Ascending aorta (tissue), 2 donors: ENCODE results near the gene WHRN. TPM values are rescaled to one million over a fixed set of nuclear protein-coding genes. Genes with fewer than 3 reads are reported as not detected.

Experiments
- DNase-seq, 2 donors: peaks; one replicate each; pipeline ENCODE4 v3.0.0-alpha.2; 2019; ENCODE audit warnings: low spot score in 2 of 2
- H3K27ac ChIP-seq, 2 donors: fragments of 200-600 bp; sonication (generic); one replicate each; pipeline ENCODE4 v1.5.1; 2016 to 2017; ENCODE audit warnings: mild to moderate bottlenecking in 1 of 2
- H3K27me3 ChIP-seq: fragments of 200-600 bp; sonication (generic); one replicate; pipeline ENCODE4 v1.5.1; 2017
- H3K36me3 ChIP-seq, 2 donors: fragments of 200-600 bp; sonication (generic); one replicate each; pipeline ENCODE4 v1.5.1; 2016
- H3K4me1 ChIP-seq, 2 donors: fragments of 200-600 bp; sonication (generic); one replicate each; pipeline ENCODE4 v1.5.1; 2016 to 2017; ENCODE audit warnings: mild to moderate bottlenecking in 1 of 2
- H3K4me3 ChIP-seq, 2 donors: fragments of 200-600 bp; sonication (generic); one replicate each; pipeline ENCODE4 v1.5.1; 2016 to 2017; ENCODE audit warnings: mild to moderate bottlenecking in 1 of 2
- H3K9me3 ChIP-seq, 2 donors: fragments of 200-600 bp; sonication (generic); one replicate each; pipeline ENCODE4 v1.5.1; 2016
- CTCF ChIP-seq, 3 experiments: fragments of 200-600 bp in 2 of 3; fragments of 450-650 bp in 1 of 3; sonication (generic) in 2 of 3; IDR thresholded peaks; one replicate each; pipeline ENCODE4 v1.5.1; 2016 to 2019; ENCODE audit warnings: antibody characterized with exemption in 3 of 3, mild to moderate bottlenecking in 1 of 3, moderate library complexity in 1 of 3
- intact Hi-C: fragments of 100-400 bp; cut with DNase I; formaldehyde crosslinking; loops from one replicate; pipeline ENCODE4 v1.15.1; 2023
- total RNA-seq: library from RNA; depleted of rRNA; stranded (reverse); fragments of >200 nt; gene quantifications from one replicate; pipeline ENCODE4 v1.1.0, GENCODE V29; 2016

The WHRN gene
- total RNA-seq, 1 donor from 2014 or later: 3.9 TPM

GRCh38 chr9:114482593-114482992, 22.7 kb downstream of the WHRN start:
- no peaks in the 10 kb centered on the region for H3K27me3 ChIP-seq
- DNase-seq: no peak
- no peaks in the 10 kb centered on the region for H3K36me3 ChIP-seq
- no peak overlapping the region for H3K4me3 ChIP-seq
- no peaks in the 10 kb centered on the region for H3K9me3 ChIP-seq
- no peaks in the 10 kb centered on the region for H3K4me1 ChIP-seq
- no peak for TF ChIP-seq CTCF (IDR thresholded peaks at IDR 0.05)
- intact Hi-C loops: no loop called here
- no peak overlapping the region for H3K27ac ChIP-seq

GRCh38 chr9:114481789-114482188, 23.5 kb downstream of the WHRN start:
- intact Hi-C loops: no loop called here
- Histone ChIP-seq H3K27ac (no peak overlapping the region), H3K36me3 (no peaks in the 10 kb centered on the region), H3K4me3 (no peak overlapping the region), H3K27me3 (no peaks in the 10 kb centered on the region), H3K4me1 (no peaks in the 10 kb centered on the region), H3K9me3 (no peaks in the 10 kb centered on the region)
- no peak for DNase-seq
- TF ChIP-seq CTCF (IDR thresholded peaks at IDR 0.05): no peak

- DNase-seq: no peak
- Histone ChIP-seq H3K36me3 (no peaks in the 10 kb centered on the region), H3K4me1 (no peaks in the 10 kb centered on the region), H3K27ac (no peak overlapping the region), H3K27me3 (no peaks in the 10 kb centered on the region), H3K4me3 (no peak overlapping the region), H3K9me3 (no peaks in the 10 kb centered on the region)
- intact Hi-C loops: no loop called here
- TF ChIP-seq CTCF (IDR thresholded peaks at IDR 0.05): no peak
Measured at GRCh38 chr9:114480746-114481435, 24.4 kb downstream of the WHRN start.

GRCh38 chr9:114478871-114479270, 26.4 kb downstream of the WHRN start:
- Histone ChIP-seq H3K4me3 (no peak overlapping the region), H3K9me3 (no peaks in the 10 kb centered on the region), H3K4me1 (no peaks in the 10 kb centered on the region), H3K27ac (no peak overlapping the region), H3K27me3 (no peaks in the 10 kb centered on the region), H3K36me3 (no peaks in the 10 kb centered on the region)
- no peak for DNase-seq
- intact Hi-C loops: no loop called here
- no peak for TF ChIP-seq CTCF (IDR thresholded peaks at IDR 0.05)

GRCh38 chr9:114478459-114478858, 26.8 kb downstream of the WHRN start:
- H3K27ac ChIP-seq: no peak overlapping the region
- TF ChIP-seq CTCF (IDR thresholded peaks at IDR 0.05): no peak
- no peaks in the 10 kb centered on the region for H3K36me3 ChIP-seq
- H3K4me1 ChIP-seq: no peaks in the 10 kb centered on the region
- H3K27me3 ChIP-seq: no peaks in the 10 kb centered on the region
- no peak overlapping the region for H3K4me3 ChIP-seq
- intact Hi-C loops: no loop called here
- H3K9me3 ChIP-seq: no peaks in the 10 kb centered on the region
- DNase-seq: peak in 1 of 2 donors; percentile 52

GRCh38 chr9:114477642-114478041, 27.6 kb downstream of the WHRN start:
- H3K9me3 ChIP-seq: no peaks in the 10 kb centered on the region
- H3K27me3 ChIP-seq: no peaks in the 10 kb centered on the region
- H3K4me1 ChIP-seq: no peaks in the 10 kb centered on the region
- H3K4me3 ChIP-seq: no peak overlapping the region
- no peaks in the 10 kb centered on the region for H3K36me3 ChIP-seq
- no peak for TF ChIP-seq CTCF (IDR thresholded peaks at IDR 0.05)
- intact Hi-C loops: no loop called here
- peak in 1 of 2 donors; percentile 27 for DNase-seq
- no peak overlapping the region for H3K27ac ChIP-seq
